Inflammatory macrophage (primary cell): Measurements from ENCODE around the gene TMEM238.

Source experiments
- DNase-seq, 2 donors: peaks; one replicate each; pipeline ENCODE4 v3.0.0-alpha.2; 2020 to 2022

Gene TMEM238

GRCh38 chr19:55358493-55358892 lies 25.6 kb downstream of the TMEM238 start:
- no peak for DNase-seq

- no peak for DNase-seq
Measured at GRCh38 chr19:55355213-55355821, 28.8 kb downstream of the TMEM238 start.

- DNase-seq, result no peak
Measured at GRCh38 chr19:55354698-55355212, 29.3 kb downstream of the TMEM238 start, which contains the start of gene COX6B2. COX6B2 (minus strand) TSS chr19:55354719; CDS start chr19:55354521, 198 bp downstream.

GRCh38 chr19:55353803-55354697 lies 30.0 kb downstream of the TMEM238 start:
- DNase-seq, result peak; percentile 30 to 65

GRCh38 chr19:55353356-55353802 lies 30.7 kb downstream of the TMEM238 start:
- no peak for DNase-seq

GRCh38 chr19:55352549-55353145 lies 31.4 kb downstream of the TMEM238 start:
- no peak for DNase-seq

GRCh38 chr19:55352040-55352439 lies 32.1 kb downstream of the TMEM238 start:
- DNase-seq, result no peak

- no peak for DNase-seq
Measured at GRCh38 chr19:55350620-55351315, 33.3 kb downstream of the TMEM238 start.

GRCh38 chr19:55348317-55349034 lies 35.6 kb downstream of the TMEM238 start:
- DNase-seq, result no peak

GRCh38 chr19:55347442-55348009 lies 36.6 kb downstream of the TMEM238 start:
- no peak for DNase-seq

GRCh38 chr19:55346725-55347441 lies 37.2 kb downstream of the TMEM238 start:
- DNase-seq, result no peak

- DNase-seq, result no peak
Measured at GRCh38 chr19:55345818-55346724, 38.0 kb downstream of the TMEM238 start.

- DNase-seq, result no peak
Measured at GRCh38 chr19:55345101-55345817, 38.8 kb downstream of the TMEM238 start.

- no peak for DNase-seq
Measured at GRCh38 chr19:55344444-55344843, 39.6 kb downstream of the TMEM238 start.

- DNase-seq, result no peak
Measured at GRCh38 chr19:55341595-55342531, 42.2 kb downstream of the TMEM238 start.

- DNase-seq, result peak; percentile 59 to 85
Measured at GRCh38 chr19:55341171-55341588, 42.9 kb downstream of the TMEM238 start.

- peak in 1 of 2 donors; percentile 13 for DNase-seq
Measured at GRCh38 chr19:55340784-55341147, 43.3 kb downstream of the TMEM238 start.
